ENCODE measurements around the gene C19orf47. TPM values are rescaled to one million over a fixed set of nuclear protein-coding genes. Genes with fewer than 3 reads are reported as not detected.

Gene C19orf47
- total RNA-seq, 4 donors from 2014 or later, result 7.6 to 11.9 (median 8.3) TPM

Small RNA genes within 50 kb of the gene (small RNA-seq; reads per million reads assigned to genes)
- gene MIR641 (0.39 reads per million), gene MIR6796 (not detected), gene RF00019 (not detected), gene RNU6-945P (not detected)

Other genes starting within 250 kb of the C19orf47 start
- gene MAP3K10, start 157.0 kb downstream of the C19orf47 start, total RNA-seq, result 1 to 10 TPM; 5.9 to 9.7 (median 7.6) TPM
- under 1 TPM in 1 of 4 donors, not detected in 3; 0.28 TPM for gene TTC9B, start 130.0 kb downstream of the C19orf47 start, total RNA-seq
- gene CCNP, start 121.7 kb downstream of the C19orf47 start, total RNA-seq, result 1 to 10 TPM in 1 of 4 donors, under 1 TPM in 2, not detected in 1; 0.37 to 1.1 (median 0.48) TPM
- gene AKT2, start 63.1 kb downstream of the C19orf47 start, total RNA-seq, result 100 to 1,000 TPM in 2 of 4 donors, 10 to 100 TPM in 2; 84.7 to 151 (median 99.1) TPM
- gene PLD3, start 298 bp upstream of the C19orf47 start, total RNA-seq, result 100 to 1,000 TPM; 254 to 437 (median 351) TPM
- 1 to 10 TPM in 1 of 4 donors, under 1 TPM in 1, not detected in 2; 0.24 to 2.2 TPM for gene HIPK4, start 41.8 kb upstream of the C19orf47 start, total RNA-seq
- gene PRX, start 65.0 kb upstream of the C19orf47 start, total RNA-seq, result 1 to 10 TPM; 2.2 to 6.1 (median 4.3) TPM
- 10 to 100 TPM; 18.9 to 80.9 (median 37.7) TPM for gene SERTAD1, start 77.6 kb upstream of the C19orf47 start, total RNA-seq
- gene SERTAD3, start 95.9 kb upstream of the C19orf47 start, total RNA-seq, result 10 to 100 TPM; 18.5 to 37.3 (median 23.7) TPM
- 100 to 1,000 TPM; 240 to 419 (median 329) TPM for gene BLVRB, start 117.3 kb upstream of the C19orf47 start, total RNA-seq
- 1 to 10 TPM; 1.4 to 3.2 (median 3.0) TPM for gene SPTBN4, start 118.6 kb upstream of the C19orf47 start, total RNA-seq
- 10 to 100 TPM; 37.0 to 87.5 (median 47.8) TPM for gene SHKBP1, start 228.5 kb upstream of the C19orf47 start, total RNA-seq

Measured in omental fat pad (tissue), 4 donors.